Activated B cell treated with CpG ODN at 0.5 μM for 24 hours (primary cell): ENCODE data around the gene CRACDL. TPM values are rescaled to one million over a fixed set of nuclear protein-coding genes. Genes with fewer than 3 reads are reported as not detected.

Experiments used
- ATAC-seq: fragments of 200-7000 bp; cut with Tn5 transposase; one replicate; pipeline ENCODE4 v1.10.0; 2021; ENCODE audit warnings: low read depth, mild to moderate bottlenecking, moderate library complexity
- CTCF ChIA-PET: fragments of 350-600 bp; sonication (Branson Sonifier 250); formaldehyde crosslinking; loops from one replicate; lab custom pipeline; 2021; ENCODE audit warnings: antibody characterized with exemption; lab: Charles Lee
- POLR2A ChIA-PET: fragments of 350-600 bp; sonication (Branson Sonifier 250); formaldehyde crosslinking; loops from one replicate; lab custom pipeline; 2021; ENCODE audit warnings: antibody characterized with exemption; lab: Charles Lee
- DNase-seq: peaks from one replicate; pipeline ENCODE4 v3.0.0; 2022
- H3K27ac Mint-ChIP-seq: one replicate; pipeline ENCODE4 v1.8.0; 2020; ENCODE audit warnings: mixed read lengths
- H3K27me3 Mint-ChIP-seq: one replicate; pipeline ENCODE4 v1.8.0; 2021; ENCODE audit warnings: mixed read lengths
- H3K36me3 Mint-ChIP-seq: one replicate; pipeline ENCODE4 v1.8.0; 2021; ENCODE audit warnings: low read depth, mixed read lengths
- H3K4me1 Mint-ChIP-seq: one replicate; pipeline ENCODE4 v1.8.0; 2021; ENCODE audit warnings: mixed read lengths
- H3K4me3 Mint-ChIP-seq: one replicate; pipeline ENCODE4 v1.8.0; 2020; ENCODE audit warnings: mild to moderate bottlenecking, mixed read lengths
- H3K9me3 Mint-ChIP-seq: one replicate; pipeline ENCODE4 v1.8.0; 2020; ENCODE audit warnings: mixed read lengths
- intact Hi-C: fragments of 100-400 bp; cut with micrococcal nuclease; formaldehyde crosslinking; loops from one replicate; pipeline ENCODE4 v1.15.1; 2024
- total RNA-seq: library from RNA; stranded (reverse); gene quantifications from 2 replicates; pipeline ENCODE4 v1.2.3, GENCODE V29; 2022
- TF ChIP-seq, protein P1 (sequence below): fragments of 200-600 bp; IDR thresholded peaks from one replicate; pipeline ENCODE4 v1.8.0; 2022; ENCODE audit warnings: antibody characterized with exemption, mild to moderate bottlenecking

CRACDL gene
- total RNA-seq, 1 donor from 2014 or later = not detected

DNA sequence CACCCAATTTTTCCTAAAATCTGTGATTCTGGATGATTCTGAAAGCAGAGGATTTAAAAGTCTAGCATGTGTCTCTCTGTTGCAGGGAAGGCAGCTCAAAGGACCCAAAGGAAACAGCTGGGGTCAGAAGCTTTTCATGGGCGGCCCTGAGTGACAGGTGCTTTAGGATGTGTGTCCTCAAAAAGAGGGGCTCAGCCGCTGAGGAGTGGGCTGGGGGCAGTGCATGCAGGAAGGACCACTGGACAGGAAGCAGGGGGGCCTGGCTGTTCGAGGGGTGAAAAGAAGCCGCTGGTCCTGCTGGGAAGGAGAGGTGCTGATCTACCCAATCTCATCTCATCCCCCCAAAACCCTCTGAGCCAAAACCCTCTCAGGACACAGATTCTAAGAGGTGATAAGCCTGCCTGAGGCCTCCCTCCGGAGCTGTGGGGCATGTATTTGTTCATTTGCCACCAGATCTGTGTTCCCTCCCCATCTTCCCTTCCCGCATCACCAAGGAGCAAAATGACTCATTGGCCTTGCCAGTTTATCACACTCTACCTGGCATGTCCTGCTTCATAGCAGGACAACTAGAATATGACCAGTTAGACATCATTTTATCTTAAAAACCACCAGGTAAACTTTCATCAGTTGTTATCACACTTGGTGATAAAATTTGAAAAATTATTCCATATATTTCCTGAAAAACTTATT lies 106.3 kb downstream of the CRACDL start:
- DNase-seq (no peak), ATAC-seq (no peak)
- Mint-ChIP-seq H3K9me3 (no peaks in the 10 kb centered on the region), H3K27me3 (no peaks in the 10 kb centered on the region), H3K4me3 (no peak overlapping the region), H3K4me1 (peaks cover 4% of the 10 kb centered on the region), H3K27ac (no peak overlapping the region), H3K36me3 (no peaks in the 10 kb centered on the region)
- TF ChIP-seq, protein P1, sequence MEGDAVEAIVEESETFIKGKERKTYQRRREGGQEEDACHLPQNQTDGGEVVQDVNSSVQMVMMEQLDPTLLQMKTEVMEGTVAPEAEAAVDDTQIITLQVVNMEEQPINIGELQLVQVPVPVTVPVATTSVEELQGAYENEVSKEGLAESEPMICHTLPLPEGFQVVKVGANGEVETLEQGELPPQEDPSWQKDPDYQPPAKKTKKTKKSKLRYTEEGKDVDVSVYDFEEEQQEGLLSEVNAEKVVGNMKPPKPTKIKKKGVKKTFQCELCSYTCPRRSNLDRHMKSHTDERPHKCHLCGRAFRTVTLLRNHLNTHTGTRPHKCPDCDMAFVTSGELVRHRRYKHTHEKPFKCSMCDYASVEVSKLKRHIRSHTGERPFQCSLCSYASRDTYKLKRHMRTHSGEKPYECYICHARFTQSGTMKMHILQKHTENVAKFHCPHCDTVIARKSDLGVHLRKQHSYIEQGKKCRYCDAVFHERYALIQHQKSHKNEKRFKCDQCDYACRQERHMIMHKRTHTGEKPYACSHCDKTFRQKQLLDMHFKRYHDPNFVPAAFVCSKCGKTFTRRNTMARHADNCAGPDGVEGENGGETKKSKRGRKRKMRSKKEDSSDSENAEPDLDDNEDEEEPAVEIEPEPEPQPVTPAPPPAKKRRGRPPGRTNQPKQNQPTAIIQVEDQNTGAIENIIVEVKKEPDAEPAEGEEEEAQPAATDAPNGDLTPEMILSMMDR = no peak
- ChIA-PET CTCF (interaction anchor here (2.1 kb wide), 1 partner anchor 180 kb away, joined by 9 read pairs; no protein-coding TSS in a partner anchor), POLR2A (no interaction called here)
- intact Hi-C loops = loop anchor here (10.0 kb wide), 1 partner anchor 235 kb away; no protein-coding TSS in a partner anchor

DNA sequence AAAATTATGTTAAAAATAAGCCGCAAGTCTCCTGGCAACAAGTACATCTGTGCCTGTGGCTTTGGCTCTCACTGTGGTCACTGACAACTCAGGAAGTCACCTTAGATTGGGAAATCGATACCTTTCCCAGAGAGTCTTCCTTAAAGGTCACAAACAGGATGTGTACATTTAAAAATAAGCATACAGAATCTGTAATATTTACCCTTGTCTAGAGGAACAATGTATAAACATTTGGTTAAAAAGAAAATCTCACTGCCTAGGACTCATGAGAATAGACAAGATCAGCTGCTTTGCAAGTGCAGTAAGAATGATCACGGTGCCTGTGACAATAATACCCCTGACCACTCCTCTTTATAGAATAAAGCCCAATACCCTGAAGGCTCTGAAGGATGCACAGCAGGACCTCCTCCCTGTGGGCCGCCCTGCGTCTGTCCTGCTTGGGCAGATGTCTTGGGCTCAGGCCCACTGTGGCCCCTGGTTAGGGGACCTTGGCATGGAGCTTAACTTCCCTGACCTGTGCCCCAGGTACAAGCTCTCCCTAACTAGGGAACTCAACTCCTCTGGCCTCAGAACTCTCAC lies 107.1 kb downstream of the CRACDL start:
- Mint-ChIP-seq H3K36me3 (no peaks in the 10 kb centered on the region), H3K27me3 (no peaks in the 10 kb centered on the region), H3K9me3 (no peaks in the 10 kb centered on the region), H3K27ac (no peak overlapping the region), H3K4me3 (no peak overlapping the region), H3K4me1 (peaks cover 13% of the 10 kb centered on the region)
- ATAC-seq = no peak
- ChIA-PET CTCF (interaction anchor here (2.1 kb wide), 1 partner anchor 179 kb away, joined by 9 read pairs; no protein-coding TSS in a partner anchor), POLR2A (no interaction called here)
- intact Hi-C loops = no loop called here
- TF ChIP-seq, protein P1 = no peak
- no peak for DNase-seq

DNA sequence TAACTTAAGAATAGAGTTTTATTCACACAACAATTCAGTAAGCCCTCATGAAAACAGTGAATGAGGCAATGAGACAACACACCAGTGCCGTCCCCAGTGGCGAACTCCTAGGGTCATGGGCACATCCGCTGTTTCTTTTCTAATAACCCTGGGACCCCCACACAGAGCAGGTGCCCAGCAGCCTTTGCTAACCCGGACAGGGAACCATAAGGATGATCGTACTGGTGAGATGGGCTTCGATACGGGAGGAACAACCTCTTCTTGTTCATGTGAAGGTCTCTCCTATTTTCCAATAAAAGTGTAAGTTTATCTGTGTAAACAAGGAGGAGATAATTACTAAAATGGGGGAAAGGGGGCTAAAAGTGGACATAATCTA lies 107.7 kb downstream of the CRACDL start:
- Mint-ChIP-seq H3K27ac (no peak overlapping the region), H3K4me3 (no peak overlapping the region), H3K4me1 (peaks cover 15% of the 10 kb centered on the region), H3K27me3 (peaks cover 5% of the 10 kb centered on the region), H3K9me3 (no peaks in the 10 kb centered on the region), H3K36me3 (no peaks in the 10 kb centered on the region)
- ChIA-PET CTCF (no interaction called here), POLR2A (no interaction called here)
- no peak for ATAC-seq
- TF ChIP-seq, protein P1 = no peak
- intact Hi-C loops = no loop called here
- DNase-seq = no peak

DNA sequence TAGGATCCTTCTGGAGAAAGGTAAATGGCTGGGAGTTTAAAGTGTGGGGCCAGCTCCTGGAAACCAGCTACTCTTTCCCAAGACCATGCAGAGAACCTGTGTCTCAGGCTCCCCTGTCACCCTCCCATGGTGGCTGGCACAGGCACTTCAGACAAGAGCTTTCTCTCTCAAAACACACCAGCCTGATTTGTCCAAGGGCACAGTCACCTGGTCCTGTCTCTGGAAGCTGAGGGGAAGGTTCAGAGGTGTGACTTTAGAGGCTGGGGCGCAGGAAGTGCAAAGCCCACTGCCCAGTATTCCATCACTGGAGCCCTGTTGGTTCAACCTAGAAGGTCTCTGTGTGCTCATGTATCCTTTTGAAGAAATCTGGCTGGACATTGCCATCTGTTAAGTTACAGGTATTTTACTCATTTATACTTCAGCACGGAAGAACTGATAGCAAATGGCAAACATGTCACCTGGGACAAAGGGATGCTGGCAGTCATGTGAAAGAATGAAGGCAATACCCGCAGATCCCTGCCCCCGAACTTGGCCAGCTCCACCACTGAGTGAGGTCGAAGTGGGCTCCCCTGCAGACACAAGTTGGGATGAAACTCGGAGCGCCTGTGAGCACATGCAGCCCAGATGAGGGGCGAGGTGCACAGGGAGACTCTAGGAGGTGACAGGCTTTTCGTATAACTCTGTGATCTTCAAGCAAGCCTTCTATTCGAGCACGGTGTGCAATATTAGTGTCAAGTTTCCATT lies 108.2 kb downstream of the CRACDL start:
- TF ChIP-seq, protein P1 = no peak
- intact Hi-C loops = no loop called here
- ATAC-seq (no peak), DNase-seq (no peak)
- CTCF ChIA-PET = interaction anchor here (0.9 kb wide), 1 partner anchor 178 kb away, joined by 3 read pairs; no protein-coding TSS in a partner anchor
- Mint-ChIP-seq H3K36me3 (no peaks in the 10 kb centered on the region), H3K4me1 (peaks cover 16% of the 10 kb centered on the region), H3K4me3 (no peak overlapping the region), H3K9me3 (no peaks in the 10 kb centered on the region), H3K27ac (no peak overlapping the region), H3K27me3 (peaks cover 5% of the 10 kb centered on the region)
- POLR2A ChIA-PET = no interaction called here

DNA sequence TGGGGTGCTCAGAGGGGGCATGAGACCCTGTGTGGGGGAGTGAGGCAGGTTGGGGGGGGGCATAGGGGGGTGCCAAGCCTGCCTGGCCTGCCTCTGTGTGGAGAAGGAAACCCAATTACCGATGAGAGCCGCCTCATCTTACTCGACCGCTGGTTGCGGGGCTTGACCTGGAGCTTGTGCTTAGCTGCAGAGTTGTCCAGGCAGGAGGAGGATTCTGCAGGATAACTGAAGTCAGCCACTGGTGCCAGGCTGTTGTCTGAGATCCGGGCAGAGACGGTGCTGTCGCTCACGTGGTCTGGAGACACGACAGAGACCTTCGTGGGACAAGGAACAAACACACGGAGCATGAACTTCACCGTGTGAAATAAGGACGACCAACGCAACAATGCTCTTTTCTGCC lies 109.2 kb downstream of the CRACDL start:
- POLR2A ChIA-PET = no interaction called here
- TF ChIP-seq, protein P1 = no peak
- DNase-seq (no peak), ATAC-seq (no peak)
- Mint-ChIP-seq H3K27me3 (peaks cover 5% of the 10 kb centered on the region), H3K4me3 (no peak overlapping the region), H3K9me3 (no peaks in the 10 kb centered on the region), H3K36me3 (no peaks in the 10 kb centered on the region), H3K4me1 (peaks cover 16% of the 10 kb centered on the region), H3K27ac (no peak overlapping the region)
- CTCF ChIA-PET = interaction anchor here (0.9 kb wide), 1 partner anchor 178 kb away, joined by 3 read pairs; no protein-coding TSS in a partner anchor
- intact Hi-C loops = no loop called here
